Naive thymus-derived CD8-positive, alpha-beta T cell (primary cell): Measurements from ENCODE around the gene AIP. TPM values are rescaled to one million over a fixed set of nuclear protein-coding genes. Genes with fewer than 3 reads are reported as not detected.
"Not testable (repeated sequence)": the region's sequence is repeated elsewhere in the genome, so short reads cannot be mapped to it uniquely, and the experiment has no call there.

Experiments
- ATAC-seq, 2 donors: fragments of 150-1000 bp; cut with Tn5 transposase in 1 of 2; sonication (Bioruptor Pico), chemical (Tn5 transposase) in 1 of 2; 1 replicate in 1 of 2; 2 replicates in 1 of 2; pipeline ENCODE4 v1.10.0; 2021; ENCODE audit warnings: mild to moderate bottlenecking in 2 of 2, moderate library complexity in 2 of 2
- POLR2A ChIA-PET: fragments of 350-600 bp; sonication (Branson Sonifier 250); formaldehyde crosslinking; loops from one replicate; lab custom pipeline; 2021; ENCODE audit warnings: antibody characterized with exemption; lab: Charles Lee
- DNase-seq, 10 donors: peaks; one replicate each; pipeline versions ENCODE4 v3.0.0 to v3.0.0-alpha.2; 2020 to 2022
- H3K27ac Mint-ChIP-seq, 10 donors: one replicate each; pipeline ENCODE4 v1.8.0; 2020 to 2022; ENCODE audit warnings: mild to moderate bottlenecking in 10 of 10, mixed read lengths in 10 of 10, moderate library complexity in 4 of 10, inconsistent platforms in 1 of 10
- H3K27me3 Mint-ChIP-seq, 5 donors: one replicate each; pipeline ENCODE4 v1.8.0; 2021 to 2022; ENCODE audit warnings: mixed read lengths in 5 of 5
- H3K36me3 Mint-ChIP-seq, 3 donors: one replicate each; pipeline ENCODE4 v1.8.0; 2020 to 2022; ENCODE audit warnings: mixed read lengths in 3 of 3, mild to moderate bottlenecking in 2 of 3, inconsistent platforms in 1 of 3
- H3K4me1 Mint-ChIP-seq, 4 donors: one replicate each; pipeline ENCODE4 v1.8.0; 2021 to 2022; ENCODE audit warnings: mixed read lengths in 4 of 4
- H3K4me3 Mint-ChIP-seq, 10 donors: one replicate each; pipeline ENCODE4 v1.8.0; 2020 to 2022; ENCODE audit warnings: mild to moderate bottlenecking in 10 of 10, mixed read lengths in 10 of 10, moderate library complexity in 6 of 10, inconsistent platforms in 1 of 10
- H3K9me3 Mint-ChIP-seq, 9 donors: one replicate each; pipeline ENCODE4 v1.8.0; 2020 to 2022; ENCODE audit warnings: mixed read lengths in 9 of 9, mild to moderate bottlenecking in 3 of 9, inconsistent platforms in 1 of 9, moderate library complexity in 1 of 9
- polyA plus RNA-seq, 3 donors: library from polyadenylated mRNA; unstranded; fragments of 300-500 nt; fragmentation: Illumina TruSeq; gene quantifications; one replicate each; pipeline ENCODE4 v1.2.3, GENCODE V29; 2021
- total RNA-seq, 8 experiments: library from RNA in 2 of 8; stranded (reverse) in 2 of 8; gene quantifications; one replicate each; pipeline ENCODE4 v1.2.3 and lab custom pipeline; 2021 to 2026

The AIP gene
- total and polyA plus RNA-seq, 5 experiments from 2014 or later = 136 to 169 (median 146) TPM

GRCh38 chr11:67464411-67465188, 18.2 kb upstream of the AIP start:
- Mint-ChIP-seq H3K27ac (peak overlapping the region; percentile 82 to 97 (median 95)), H3K9me3 (no peaks in the 10 kb centered on the region), H3K36me3 (no peaks in the 10 kb centered on the region), H3K27me3 (no peaks in the 10 kb centered on the region), H3K4me1 (peaks cover 18 to 55% (median 41%) of the 10 kb centered on the region in 4 donors), H3K4me3 (peak overlapping the region; percentile 81 to 92 (median 88))
- ATAC-seq (peak; percentile 82), DNase-seq (peak; percentile 85 to 97 (median 91))
- POLR2A ChIA-PET = interaction anchor here (0.5 to 28.8 kb wide), 18 partner anchors 9 to 113 kb away, joined by 3 to 780 read pairs (median 5); partner anchors contain the start of genes AIP, CABP4, CARNS1 and CDK2AP2

GRCh38 chr11:67465189-67465510, 17.7 kb upstream of the AIP start:
- no peaks in the 10 kb centered on the region for H3K27me3 Mint-ChIP-seq
- no peaks in the 10 kb centered on the region for H3K36me3 Mint-ChIP-seq
- H3K4me3 Mint-ChIP-seq = peak overlapping the region; percentile 81 to 92 (median 88)
- POLR2A ChIA-PET = interaction anchor here (0.8 to 28.8 kb wide), 16 partner anchors 10 to 114 kb away, joined by 3 to 780 read pairs (median 6); partner anchors contain the start of genes AIP, CABP4, CARNS1 and CDK2AP2
- H3K4me1 Mint-ChIP-seq = peaks cover 14 to 55% (median 38%) of the 10 kb centered on the region in 4 donors
- H3K27ac Mint-ChIP-seq = peak overlapping the region; percentile 82 to 97 (median 95)
- no peaks in the 10 kb centered on the region for H3K9me3 Mint-ChIP-seq
- ATAC-seq (peak in 1 of 2 donors; percentile 3), DNase-seq (no peak)

DNA sequence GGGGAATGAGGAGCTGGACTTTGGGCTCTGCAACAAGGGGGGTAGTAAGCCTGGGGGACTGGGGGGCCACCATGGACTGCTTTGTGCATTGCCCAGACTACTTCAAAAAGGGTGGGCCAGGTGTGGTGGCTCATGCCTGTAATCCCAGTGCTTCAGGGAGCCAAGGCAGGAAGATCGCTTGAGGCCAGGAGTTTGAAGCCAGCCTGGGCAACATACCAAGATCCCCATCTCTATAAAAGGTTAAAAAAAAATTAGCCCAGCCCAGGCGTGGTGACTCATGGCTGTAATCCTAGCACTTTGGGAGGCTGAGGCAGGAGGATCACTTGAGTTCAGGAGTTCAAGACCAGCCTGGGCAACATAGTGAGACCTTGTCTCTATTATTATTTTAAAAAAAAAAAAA, 17.3 kb upstream of the AIP start:
- POLR2A ChIA-PET = interaction anchor here (0.8 to 28.8 kb wide), 16 partner anchors 9 to 114 kb away, joined by 3 to 780 read pairs (median 6); partner anchors contain the start of genes AIP, CABP4, CARNS1 and CDK2AP2

DNA sequence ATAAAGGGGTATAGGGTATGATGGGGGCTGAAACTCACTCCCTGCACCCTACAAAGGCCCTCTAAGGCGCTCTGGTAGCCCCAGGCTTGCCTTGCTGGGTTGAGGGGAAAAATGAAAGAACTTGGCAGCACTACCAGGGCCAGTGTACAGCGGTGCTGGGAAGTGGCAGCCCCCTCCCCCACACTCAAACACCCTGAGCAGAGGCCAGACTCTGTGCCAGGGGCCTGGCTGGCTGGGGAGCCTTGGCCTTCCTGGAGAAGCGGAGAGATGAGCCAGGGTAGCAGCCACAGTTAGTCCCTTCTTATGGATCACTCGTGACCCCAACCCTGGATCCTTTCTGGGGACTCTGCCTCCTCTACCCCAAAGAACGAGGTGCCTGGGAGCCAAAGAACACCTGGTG, 16.5 kb upstream of the AIP start:
- H3K27ac Mint-ChIP-seq = peak overlapping the region in 8 of 10 donors; percentile 51 to 84 (median 74)
- H3K9me3 Mint-ChIP-seq = no peaks in the 10 kb centered on the region
- H3K4me3 Mint-ChIP-seq = peak overlapping the region in 5 of 10 donors; percentile 7 to 92 (median 53)
- peaks cover 13 to 52% (median 39%) of the 10 kb centered on the region in 4 donors for H3K4me1 Mint-ChIP-seq
- no peaks in the 10 kb centered on the region for H3K27me3 Mint-ChIP-seq
- ATAC-seq (no peak), DNase-seq (peak in 1 of 10 donors; percentile 45)
- H3K36me3 Mint-ChIP-seq = no peaks in the 10 kb centered on the region
- POLR2A ChIA-PET = interaction anchor here (1.5 to 28.8 kb wide), 11 partner anchors 19 to 115 kb away, joined by 5 to 780 read pairs (median 65); partner anchors contain the start of genes AIP, CARNS1, CORO1B and GPR152

More for the DNA sequence above, 17.3 kb upstream of the AIP start:
- peak in 1 of 10 donors; percentile 53 for DNase-seq
- peak overlapping the region; percentile 82 to 97 (median 95) for H3K27ac Mint-ChIP-seq
- peaks cover 14 to 53% (median 39%) of the 10 kb centered on the region in 4 donors for H3K4me1 Mint-ChIP-seq
- H3K4me3 Mint-ChIP-seq = peak overlapping the region; percentile 81 to 92 (median 88)
- not testable (repeated sequence) for H3K27me3 Mint-ChIP-seq, H3K9me3 Mint-ChIP-seq, H3K36me3 Mint-ChIP-seq, ATAC-seq

DNA sequence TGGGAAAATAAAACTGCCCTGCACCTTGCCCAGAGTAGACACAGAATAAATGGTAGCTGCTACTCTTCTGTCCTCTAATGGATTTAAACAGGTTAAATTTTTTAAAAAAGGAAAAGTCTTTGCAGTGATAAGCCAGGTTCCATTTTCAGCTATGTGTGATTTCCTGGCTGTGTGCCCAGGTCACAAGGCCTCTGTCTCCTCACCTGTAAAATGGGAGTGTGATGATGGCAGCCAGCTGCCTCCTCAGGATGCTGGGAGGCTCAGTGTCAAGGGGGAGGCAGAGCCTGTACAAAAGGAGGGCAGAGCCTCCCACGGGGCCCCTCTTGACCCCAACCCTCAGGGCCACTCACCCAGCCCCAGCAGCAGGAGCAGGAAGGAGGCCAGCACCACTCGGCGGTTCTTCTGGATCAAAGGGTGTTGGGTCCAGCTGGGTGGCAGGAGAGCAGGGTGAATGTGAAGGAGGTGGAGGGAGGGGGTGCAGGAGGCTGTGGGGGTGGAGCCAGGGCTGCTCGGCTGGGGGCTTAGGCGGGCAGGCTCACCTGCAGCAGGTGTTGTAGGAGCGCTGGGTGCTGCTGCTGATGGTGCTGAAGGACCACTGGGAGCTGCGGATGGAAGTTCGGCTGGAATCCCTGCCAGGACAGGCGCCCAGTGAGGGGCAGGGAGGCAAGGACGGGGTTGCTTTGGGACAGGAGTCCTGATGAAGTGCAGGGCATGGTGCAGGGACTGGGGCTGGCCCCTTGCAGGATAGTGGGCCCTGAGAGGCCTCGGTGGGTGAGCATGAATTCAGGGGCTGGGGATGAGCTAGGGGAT, 15.7 kb upstream of the AIP start:
- no peaks in the 10 kb centered on the region for H3K9me3 Mint-ChIP-seq

DNA sequence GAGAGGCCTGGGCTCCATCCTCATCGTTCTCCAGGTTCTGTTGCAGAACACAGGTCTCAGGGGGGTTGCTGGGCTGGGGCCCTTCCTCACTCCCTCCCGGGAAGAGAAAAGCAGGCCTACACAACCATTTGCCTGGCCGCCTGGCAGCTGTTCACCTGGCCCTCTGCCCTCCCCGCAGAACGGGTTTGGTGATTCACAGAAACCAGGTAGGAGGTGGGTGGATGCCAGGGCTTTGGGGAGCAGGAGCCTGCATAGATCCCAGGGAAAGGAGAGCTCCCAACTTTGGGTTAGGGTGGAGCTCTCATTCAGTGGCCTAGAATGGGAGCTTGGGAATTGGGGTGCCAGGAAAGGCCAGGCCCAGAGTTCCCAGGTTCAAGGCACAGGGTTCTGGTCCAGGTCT, 14.8 kb upstream of the AIP start:
- no peaks in the 10 kb centered on the region for H3K36me3 Mint-ChIP-seq
- peak overlapping the region; percentile 83 to 93 (median 90) for H3K4me3 Mint-ChIP-seq
- DNase-seq (peak in 1 of 10 donors; percentile 45), ATAC-seq (no peak)
- peaks cover 13 to 45% (median 39%) of the 10 kb centered on the region in 4 donors for H3K4me1 Mint-ChIP-seq
- H3K9me3 Mint-ChIP-seq = no peaks in the 10 kb centered on the region
- H3K27me3 Mint-ChIP-seq = no peaks in the 10 kb centered on the region
- peak overlapping the region; percentile 84 to 96 (median 92) for H3K27ac Mint-ChIP-seq
- POLR2A ChIA-PET = interaction anchor here (0.6 to 28.8 kb wide), 25 partner anchors 11 to 1853 kb away, joined by 3 to 780 read pairs (median 8); partner anchors contain the start of genes AIP, CABP4, CARNS1 and CDK2AP2

More for the DNA sequence above, 15.7 kb upstream of the AIP start:
- Mint-ChIP-seq H3K27ac (peak overlapping the region; percentile 75 to 93 (median 92)), H3K36me3 (no peaks in the 10 kb centered on the region), H3K27me3 (no peaks in the 10 kb centered on the region), H3K4me1 (peaks cover 13 to 49% (median 39%) of the 10 kb centered on the region in 4 donors), H3K4me3 (peak overlapping the region; percentile 74 to 93 (median 90))
- no peak for ATAC-seq
- POLR2A ChIA-PET = interaction anchor here (1.5 to 28.8 kb wide), 13 partner anchors 10 to 112 kb away, joined by 4 to 780 read pairs (median 28); partner anchors contain the start of genes AIP, CABP4, CARNS1 and CDK2AP2
- peak in 1 of 10 donors; percentile 38 for DNase-seq

GRCh38 chr11:67468456-67468758, 14.4 kb upstream of the AIP start:
- ATAC-seq = no peak
- peak overlapping the region; percentile 83 to 93 (median 90) for H3K4me3 Mint-ChIP-seq
- peak overlapping the region; percentile 84 to 96 (median 92) for H3K27ac Mint-ChIP-seq
- POLR2A ChIA-PET = interaction anchor here (0.6 to 28.8 kb wide), 25 partner anchors 11 to 1854 kb away, joined by 3 to 780 read pairs (median 8); partner anchors contain the start of genes AIP, CABP4, CARNS1 and CDK2AP2
- peak in 1 of 10 donors; percentile 28 for DNase-seq
- no peaks in the 10 kb centered on the region for H3K27me3 Mint-ChIP-seq
- H3K4me1 Mint-ChIP-seq = peaks cover 13 to 42% (median 39%) of the 10 kb centered on the region in 4 donors
- H3K36me3 Mint-ChIP-seq = no peaks in the 10 kb centered on the region
- H3K9me3 Mint-ChIP-seq = no peaks in the 10 kb centered on the region

- Mint-ChIP-seq H3K4me1 (peaks cover 13 to 42% (median 38%) of the 10 kb centered on the region in 4 donors), H3K27me3 (no peaks in the 10 kb centered on the region), H3K9me3 (no peaks in the 10 kb centered on the region), H3K27ac (peak within 1 kb of the TSS; percentile 84 to 96 (median 92)), H3K36me3 (no peaks in the 10 kb centered on the region), H3K4me3 (peak within 1 kb of the TSS; percentile 83 to 93 (median 90))
- POLR2A ChIA-PET = interaction anchor here (0.6 to 28.8 kb wide), 27 partner anchors 10 to 1854 kb away, joined by 3 to 780 read pairs (median 6); partner anchors contain the start of genes AIP, CABP4, CARNS1 and CDK2AP2
- DNase-seq (peak; percentile 85 to 96 (median 88)), ATAC-seq (peak; percentile 74 to 79)
Observed at GRCh38 chr11:67468759-67469507, 13.9 kb upstream of the AIP start, which contains the start of gene TMEM134. TMEM134 (minus strand) TSS chr11:67469251; CDS start chr11:67469192, 59 bp downstream.

DNA sequence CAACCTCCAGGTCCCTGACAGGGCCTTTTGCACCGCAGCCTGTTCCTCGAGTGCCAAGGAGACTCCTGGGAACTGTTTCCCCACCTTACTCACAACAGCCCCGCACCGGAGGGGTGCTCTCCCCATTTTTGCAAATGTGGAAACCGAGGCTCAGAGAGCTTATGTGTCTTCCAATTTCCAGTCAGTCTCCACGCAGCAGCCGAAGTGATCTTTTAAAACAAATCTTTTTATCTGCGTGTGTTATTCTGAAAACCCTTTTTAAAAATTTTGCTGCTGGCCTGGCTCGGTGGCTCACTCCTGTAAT, 13.4 kb upstream of the AIP start:
- Mint-ChIP-seq H3K36me3 (no peaks in the 10 kb centered on the region), H3K4me1 (peaks cover 13 to 37% (median 33%) of the 10 kb centered on the region in 4 donors), H3K9me3 (no peaks in the 10 kb centered on the region), H3K27me3 (no peaks in the 10 kb centered on the region), H3K4me3 (peak overlapping the region; percentile 72 to 92 (median 77)), H3K27ac (peak overlapping the region in 9 of 10 donors; percentile 70 to 94 (median 92))
- POLR2A ChIA-PET = interaction anchor here (0.9 to 28.8 kb wide), 16 partner anchors 10 to 230 kb away, joined by 3 to 780 read pairs (median 20); partner anchors contain the start of genes AIP, CABP4, CARNS1 and CDK2AP2
- ATAC-seq (no peak), DNase-seq (no peak)

DNA sequence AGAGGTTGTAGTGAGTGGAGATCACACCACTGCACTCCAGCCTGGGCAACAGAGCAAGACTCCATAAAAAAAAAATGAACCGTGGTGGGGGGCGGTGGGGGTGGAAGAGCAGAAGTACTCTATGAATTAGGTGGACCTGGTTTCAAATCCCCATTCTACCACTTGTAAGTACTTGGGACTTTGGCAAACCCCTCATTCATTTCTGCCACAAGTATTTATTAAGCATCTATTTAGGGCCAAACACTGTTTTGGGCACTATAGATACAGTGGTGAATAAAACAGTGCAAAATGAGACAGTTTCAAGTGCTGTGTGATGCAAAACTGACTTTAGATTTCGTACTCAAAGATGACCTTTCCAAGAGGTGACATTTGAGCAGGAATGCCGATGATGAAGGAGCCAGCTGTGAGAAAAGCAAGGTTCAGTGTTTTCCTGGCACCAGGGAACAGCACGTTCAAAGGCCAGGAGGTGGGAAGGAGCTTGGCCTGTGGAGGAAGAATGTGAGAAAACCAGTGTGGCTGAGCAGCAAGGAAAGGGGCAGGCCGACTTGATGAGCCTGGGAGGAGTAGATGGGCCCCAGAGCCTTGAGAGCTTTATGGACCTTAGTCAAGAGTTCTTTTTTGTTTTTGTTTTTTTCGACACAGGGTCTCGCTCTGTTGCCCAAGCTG, 12.4 kb upstream of the AIP start:
- no peaks in the 10 kb centered on the region for H3K9me3 Mint-ChIP-seq
- peak overlapping the region in 6 of 10 donors; percentile 11 to 93 (median 84) for H3K27ac Mint-ChIP-seq
- ATAC-seq = no peak
- peaks cover 10 to 32% (median 25%) of the 10 kb centered on the region in 4 donors for H3K4me1 Mint-ChIP-seq
- H3K4me3 Mint-ChIP-seq = peak overlapping the region in 6 of 10 donors; percentile 23 to 92 (median 76)
- DNase-seq = peak in 1 of 10 donors; percentile 14
- no peaks in the 10 kb centered on the region for H3K27me3 Mint-ChIP-seq
- POLR2A ChIA-PET = interaction anchor here (0.7 to 28.8 kb wide), 9 partner anchors 9 to 70 kb away, joined by 3 to 780 read pairs (median 42); partner anchors contain the start of genes AIP, CABP4, CARNS1 and PPP1CA
- H3K36me3 Mint-ChIP-seq = no peaks in the 10 kb centered on the region
